OCI-M1 (cell line): ENCODE results near the gene CLCN4.

ENCODE experiments used
- DNase-seq: peaks from one replicate; lab custom pipeline; 2025; lab: John Stamatoyannopoulos, UW

CLCN4 gene

DNA sequence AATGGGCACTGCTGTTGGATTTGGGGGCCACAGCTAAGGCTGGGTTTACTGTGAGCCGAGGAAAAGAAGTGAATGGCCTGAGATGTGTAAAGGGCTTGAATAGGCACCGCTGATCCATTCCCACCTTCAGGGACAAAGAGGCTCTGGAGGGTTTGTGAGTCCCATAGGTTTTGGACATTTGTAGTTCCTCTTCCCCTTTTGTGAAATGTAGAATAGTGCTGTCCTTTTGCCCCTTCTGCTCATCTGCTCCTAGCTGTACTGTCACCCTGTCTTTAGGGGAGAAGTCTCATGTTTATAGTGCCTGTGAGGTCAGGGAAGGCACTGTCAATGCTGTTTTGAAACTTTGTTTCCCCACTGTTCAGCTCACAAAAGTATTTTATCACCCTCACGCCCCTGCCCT, 26.4 kb upstream of the CLCN4 start:
- DNase-seq = no peak

- no peak for DNase-seq
These were observed 22.6 kb upstream of the CLCN4 start for GRCh38 chrX:10133980-10134676.

DNA sequence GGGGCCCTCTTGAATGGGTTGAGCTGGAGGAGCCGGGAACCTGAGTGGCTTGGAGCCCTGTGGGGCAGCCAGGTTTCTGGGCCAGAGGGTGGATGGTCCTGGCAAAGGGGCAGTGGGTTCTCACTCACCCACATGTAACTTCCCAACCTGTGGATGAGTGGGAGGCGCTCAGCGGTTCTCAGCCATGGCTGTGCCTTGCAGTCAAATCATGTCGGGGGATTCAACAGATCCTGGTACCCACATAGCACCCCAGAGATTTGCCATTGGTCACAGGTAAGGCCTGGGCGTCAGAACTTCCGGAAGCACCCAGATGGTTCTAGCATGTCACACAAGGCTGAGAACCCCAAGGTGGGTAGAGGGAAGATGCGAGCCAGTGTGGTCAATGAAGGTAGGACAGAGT, 21.9 kb upstream of the CLCN4 start:
- no peak for DNase-seq

DNA sequence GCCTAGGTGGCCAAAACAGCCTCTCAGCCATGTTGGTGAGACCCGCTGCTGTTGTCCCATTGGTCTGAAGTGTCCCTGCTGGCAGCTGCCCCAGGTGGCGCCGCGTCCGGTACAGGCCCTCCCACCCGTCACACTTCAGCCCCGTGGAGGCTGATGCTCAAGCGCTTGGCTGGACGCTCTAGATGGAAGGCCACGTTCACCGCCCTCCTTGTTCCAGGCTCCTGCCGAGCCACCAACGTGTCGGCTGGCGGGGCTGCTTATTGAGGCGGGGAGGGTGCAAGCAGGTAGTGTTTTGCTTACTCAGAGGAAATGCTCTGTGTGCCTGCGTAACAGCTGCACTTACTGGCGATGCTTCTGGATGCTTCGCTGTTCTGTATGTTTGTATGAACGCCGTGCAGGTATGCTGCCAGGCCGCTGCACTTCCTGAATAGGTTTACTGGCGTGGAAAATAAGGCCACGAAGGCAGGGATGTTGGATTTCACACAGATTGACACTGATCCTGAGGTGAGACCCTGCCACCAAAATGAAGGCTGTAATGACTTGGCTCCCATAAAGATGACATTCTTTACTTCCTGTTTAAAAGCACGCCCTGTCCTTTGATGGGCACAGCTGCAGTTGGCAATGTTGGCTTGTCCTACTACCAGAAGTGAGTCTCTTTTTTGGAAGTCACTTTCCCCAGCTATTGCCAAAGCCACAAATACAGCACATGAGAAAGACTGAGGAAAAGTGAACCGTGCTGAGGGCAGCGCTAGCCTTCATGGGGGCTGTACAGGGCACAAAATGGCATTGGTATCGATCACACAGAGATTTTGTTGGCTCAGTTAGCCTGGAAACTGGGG, 21.0 kb upstream of the CLCN4 start:
- DNase-seq = no peak

DNA sequence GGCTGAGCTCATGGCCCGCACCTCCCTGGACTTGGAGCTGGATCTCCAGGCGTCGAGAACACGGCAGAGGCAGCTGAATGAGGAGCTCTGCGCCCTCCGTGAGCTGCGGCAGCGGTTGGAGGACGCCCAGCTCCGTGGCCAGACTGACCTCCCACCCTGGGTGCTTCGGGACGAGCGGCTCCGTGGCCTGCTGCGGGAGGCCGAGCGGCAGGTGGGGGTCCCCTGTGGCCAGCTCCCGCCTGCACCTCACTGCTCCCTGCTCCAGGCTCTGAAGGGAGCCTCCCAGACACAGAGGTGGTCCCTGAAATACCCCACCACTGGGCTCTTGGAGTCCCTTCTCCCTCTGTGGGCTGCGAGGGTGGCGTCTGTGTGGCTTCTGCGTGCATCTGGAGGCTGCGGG, 18.0 kb upstream of the CLCN4 start:
- DNase-seq = no peak

GRCh38 chrX:10140264-10140663, 16.5 kb upstream of the CLCN4 start:
- DNase-seq = no peak

DNA sequence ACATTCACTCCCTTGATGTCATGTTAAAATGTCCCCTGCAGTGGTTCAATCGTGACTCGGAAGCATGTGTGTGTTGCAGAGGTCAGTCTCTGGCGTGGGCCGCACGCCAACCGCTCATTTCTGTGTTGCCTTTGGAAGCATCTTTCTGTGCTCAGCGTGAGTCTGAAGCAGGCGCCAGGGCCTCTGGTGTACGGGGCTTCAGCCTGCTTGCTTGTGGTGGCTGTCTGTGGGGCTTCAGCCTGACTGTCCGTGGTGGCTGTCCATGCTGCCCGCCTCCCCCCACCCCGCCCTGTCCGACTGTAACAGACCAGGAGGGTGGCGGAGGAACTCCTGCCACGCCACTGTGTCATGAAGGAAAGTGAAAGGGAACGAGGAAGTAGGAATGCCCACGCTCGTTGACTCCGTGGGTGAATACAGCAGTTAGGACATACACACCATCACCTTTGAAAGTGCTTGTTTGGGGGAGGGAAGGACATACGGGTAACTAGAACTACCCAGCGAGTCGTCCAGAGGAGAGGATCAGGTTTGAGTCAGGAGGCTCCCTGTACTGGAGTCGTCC, 14.7 kb upstream of the CLCN4 start:
- DNase-seq = no peak

DNA sequence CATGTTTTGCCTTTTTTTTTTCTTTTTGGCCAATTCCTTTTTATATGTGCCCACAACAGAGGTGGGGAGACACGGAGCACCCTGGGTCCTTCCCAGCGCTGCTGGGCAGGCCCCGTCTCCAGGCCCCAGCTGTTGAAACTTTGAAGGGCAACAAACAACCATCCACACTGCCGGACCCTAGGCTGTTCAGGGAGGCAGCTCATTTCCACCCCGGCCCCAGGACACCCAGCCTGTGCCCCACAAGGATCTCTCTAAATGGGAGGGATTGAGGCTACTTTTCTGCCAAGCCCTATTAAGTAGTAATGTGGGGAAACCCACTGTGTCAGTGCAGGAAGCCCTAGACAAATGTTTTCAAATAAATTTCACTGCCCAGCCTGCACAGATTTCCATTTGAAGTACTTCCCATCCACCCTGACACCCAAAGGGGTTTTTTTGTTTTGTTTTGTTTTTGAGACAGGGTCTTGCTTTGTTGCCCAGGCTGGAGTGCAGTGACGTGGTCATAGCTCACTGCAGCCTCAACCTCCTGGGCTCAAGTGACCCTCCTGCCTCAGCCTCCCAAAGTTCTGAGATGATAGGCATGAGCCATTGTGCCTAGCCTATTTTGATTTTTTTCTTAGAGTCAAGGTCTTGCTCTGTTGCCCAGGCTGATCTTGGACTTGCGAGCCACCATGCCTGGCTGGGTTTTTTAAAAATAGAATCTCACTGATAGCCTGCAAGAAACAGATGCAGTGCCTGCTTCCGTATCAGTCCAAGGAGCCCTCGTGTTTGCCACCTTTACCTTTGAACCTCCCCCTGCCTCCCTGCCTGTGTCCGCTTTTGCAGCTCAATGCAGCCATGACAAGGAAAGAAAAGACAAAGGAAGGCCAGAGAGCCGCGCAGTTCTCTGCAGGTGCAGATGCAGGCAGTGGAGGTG, 13.4 kb upstream of the CLCN4 start:
- DNase-seq = no peak

DNA sequence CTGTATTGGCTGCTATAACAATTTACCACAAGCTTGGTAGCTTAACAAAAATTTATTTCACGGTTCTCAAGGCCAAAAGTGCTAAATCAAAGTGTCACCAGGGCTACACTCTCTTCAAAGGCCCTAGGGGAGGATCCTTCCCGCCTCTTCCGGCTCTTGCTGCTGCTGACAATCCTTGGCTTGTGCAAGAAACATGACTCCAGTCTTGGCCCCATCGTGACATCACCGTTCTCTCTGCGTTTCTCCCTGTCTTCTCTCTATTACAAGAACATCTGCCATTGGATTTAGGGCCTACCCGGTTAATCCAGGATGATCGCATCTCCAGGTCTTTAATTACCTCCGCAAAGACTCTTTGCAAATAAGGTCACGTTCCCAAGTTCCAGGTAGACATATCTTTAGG, 10.4 kb upstream of the CLCN4 start:
- no peak for DNase-seq

DNA sequence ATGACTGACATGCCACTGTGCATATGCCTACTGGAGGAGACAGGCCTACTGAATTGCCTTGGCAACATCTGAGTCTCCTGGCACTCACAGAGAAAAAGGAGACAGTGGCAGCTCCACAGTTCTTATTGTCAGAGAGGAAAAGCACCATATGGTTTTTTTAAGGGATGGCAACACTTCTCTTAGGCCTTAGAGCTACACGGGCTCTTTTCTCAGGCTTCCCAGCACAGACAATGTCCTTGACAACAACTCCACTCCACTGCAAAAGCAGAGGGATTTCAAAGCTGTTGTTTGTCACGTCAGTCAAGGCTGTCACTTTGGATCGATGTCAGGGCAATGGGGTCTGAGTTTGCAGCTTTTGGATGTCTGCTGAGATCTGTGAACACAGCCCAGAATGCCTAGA, 4.7 kb upstream of the CLCN4 start:
- no peak for DNase-seq

DNA sequence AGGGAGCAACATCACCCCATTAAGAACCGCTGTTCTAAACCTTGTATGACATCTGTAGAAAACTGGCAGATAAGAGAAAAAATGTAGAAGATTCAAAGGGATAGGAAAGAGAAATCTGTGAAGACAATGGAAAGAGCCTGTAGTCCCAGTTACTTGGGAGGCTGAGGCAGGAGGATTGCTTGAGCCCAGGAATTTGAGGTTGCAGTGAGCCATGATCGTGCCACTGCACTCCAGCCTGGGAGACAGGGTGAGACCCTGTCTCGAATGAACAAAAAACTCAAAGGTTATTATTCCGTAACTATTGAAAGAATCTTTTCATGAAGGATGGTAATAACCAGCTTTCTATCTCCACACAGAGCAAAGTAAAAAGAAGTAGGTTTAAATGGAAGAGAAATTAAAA, 1.6 kb upstream of the CLCN4 start:
- no peak for DNase-seq

- no peak for DNase-seq
These were observed 212 bp downstream of the CLCN4 start for GRCh38 chrX:10157032-10157341.

- DNase-seq = peak; percentile 36
These were observed 768 bp downstream of the CLCN4 start for GRCh38 chrX:10157543-10157942.

GRCh38 chrX:10158279-10159144, 1.7 kb downstream of the CLCN4 start:
- peak; percentile 65 for DNase-seq

DNA sequence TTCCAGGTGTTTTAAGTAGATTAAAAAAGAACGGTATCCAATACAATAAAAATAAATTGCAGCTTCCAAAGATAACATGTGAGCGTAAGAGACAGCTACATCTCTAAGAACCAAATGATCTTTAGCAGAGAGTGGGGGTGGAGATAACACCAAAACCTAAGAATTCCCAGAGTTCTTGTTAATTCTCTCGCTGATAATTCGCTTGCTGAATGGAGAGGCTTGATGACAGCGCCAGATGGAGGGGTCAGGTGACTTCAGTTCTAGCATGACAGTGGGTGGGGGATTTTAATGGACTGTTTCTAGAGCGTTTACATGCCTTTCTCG, 2.3 kb downstream of the CLCN4 start:
- peak; percentile 88 for DNase-seq

- DNase-seq = no peak
These were observed 3.4 kb downstream of the CLCN4 start for GRCh38 chrX:10160211-10160610.

- no peak for DNase-seq
These were observed 6.3 kb downstream of the CLCN4 start for GRCh38 chrX:10163031-10163430.

DNA sequence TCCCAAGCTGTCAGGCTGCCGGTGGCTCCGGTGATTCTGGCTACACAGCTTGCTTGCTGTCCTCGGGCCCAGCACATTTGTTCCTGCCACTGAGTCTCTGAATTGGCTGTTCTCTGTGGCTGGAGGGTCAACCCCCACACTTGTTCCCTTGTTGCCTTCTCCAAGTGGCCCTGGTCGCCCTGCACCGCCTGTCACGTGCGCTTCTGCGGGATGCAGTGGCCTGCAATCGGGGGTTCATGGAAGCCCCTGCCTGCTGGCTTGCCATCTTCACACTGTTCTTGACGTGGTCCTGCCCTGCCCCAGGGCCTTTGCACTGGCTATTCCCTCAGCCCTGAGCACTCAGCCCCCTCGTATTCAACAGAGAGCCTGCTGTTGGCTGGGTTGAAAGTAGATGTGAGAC, 8.1 kb downstream of the CLCN4 start:
- no peak for DNase-seq

DNA sequence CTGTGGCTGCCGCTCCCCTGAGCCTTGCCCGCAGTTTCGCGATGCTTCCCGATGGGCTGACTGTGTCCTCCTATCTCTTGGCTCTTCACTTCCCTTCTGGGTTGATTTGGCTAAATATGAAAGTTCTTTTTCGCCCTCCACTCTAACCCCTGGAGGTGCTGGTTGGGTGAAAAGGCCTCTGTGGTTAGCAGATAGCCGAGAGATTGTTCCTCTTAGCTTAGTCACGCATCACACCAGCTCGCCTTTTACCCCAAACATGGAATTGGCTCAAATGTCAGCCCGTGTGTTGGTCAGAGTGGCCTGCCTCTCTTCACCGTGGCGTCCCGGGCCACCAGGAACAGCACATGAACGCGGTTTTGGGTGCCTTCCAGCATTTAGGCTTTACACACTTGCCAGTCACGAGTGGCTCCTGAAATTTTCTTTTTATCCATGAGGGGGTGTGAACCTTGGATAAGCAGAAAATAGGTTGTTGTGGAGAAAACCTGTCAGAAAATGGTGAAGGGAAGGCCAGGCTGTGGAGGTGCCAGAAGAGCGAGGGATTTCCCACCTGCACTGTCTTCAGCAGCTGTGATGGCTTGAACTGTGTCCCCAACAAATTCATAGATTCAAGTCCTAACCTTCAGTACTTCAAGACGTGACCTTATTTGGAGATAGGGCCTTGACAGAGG, 8.9 kb downstream of the CLCN4 start:
- DNase-seq = peak; percentile 94

DNA sequence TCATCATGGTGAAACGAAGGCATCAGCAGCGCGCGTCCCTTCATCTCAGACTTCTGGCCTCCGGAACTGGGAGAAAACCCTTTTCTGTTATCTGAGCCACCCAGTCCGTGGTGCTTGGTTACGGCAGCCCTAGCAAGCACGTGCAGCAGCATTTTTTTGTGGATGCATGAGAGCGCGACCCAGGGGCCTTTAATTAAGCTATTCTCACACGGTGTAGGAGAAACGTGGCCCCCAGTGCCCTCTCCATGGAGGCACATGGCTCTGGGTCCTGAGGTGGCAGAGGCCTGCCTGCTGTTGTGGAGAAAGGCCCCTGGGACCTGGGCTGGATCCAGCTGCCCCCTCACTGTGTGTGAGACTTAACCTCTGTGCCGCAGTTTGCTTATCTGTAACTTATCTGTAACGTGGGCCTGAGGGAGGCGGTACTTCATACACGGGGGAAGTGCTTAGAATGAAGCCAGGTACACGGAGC, 9.5 kb downstream of the CLCN4 start:
- peak; percentile 89 for DNase-seq

DNA sequence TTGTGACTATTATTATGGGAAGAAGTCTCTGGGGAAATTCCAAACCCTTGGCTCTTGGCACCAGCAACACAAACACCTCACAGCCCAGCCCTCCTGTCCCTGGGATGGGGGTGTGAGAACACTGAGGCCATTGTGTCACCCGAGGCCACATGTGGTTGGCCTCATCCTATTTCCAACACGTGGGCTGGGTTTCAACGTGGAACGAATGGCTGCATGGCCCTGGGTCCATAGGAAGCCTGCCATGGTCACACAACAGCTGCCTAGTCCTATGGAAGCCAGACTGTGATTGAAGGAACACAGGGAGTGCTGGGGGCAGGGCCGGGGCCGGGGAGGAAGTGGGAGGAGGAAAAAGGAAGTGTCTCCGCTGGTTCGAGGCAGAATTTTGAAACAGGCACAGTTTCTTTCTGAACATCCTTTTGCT, 10.0 kb downstream of the CLCN4 start:
- no peak for DNase-seq
